HG03045 (cell line): ENCODE data around the gene SLC38A10.

ENCODE experiments used
- ATAC-seq: cut with Tn5 transposase; IDR thresholded peaks from one replicate; pipeline ENCODE4 v1.9.1; 2021; ENCODE audit warnings: mild to moderate bottlenecking, moderate library complexity; ENCODE audit not compliant: unreplicated experiment

Gene SLC38A10

DNA sequence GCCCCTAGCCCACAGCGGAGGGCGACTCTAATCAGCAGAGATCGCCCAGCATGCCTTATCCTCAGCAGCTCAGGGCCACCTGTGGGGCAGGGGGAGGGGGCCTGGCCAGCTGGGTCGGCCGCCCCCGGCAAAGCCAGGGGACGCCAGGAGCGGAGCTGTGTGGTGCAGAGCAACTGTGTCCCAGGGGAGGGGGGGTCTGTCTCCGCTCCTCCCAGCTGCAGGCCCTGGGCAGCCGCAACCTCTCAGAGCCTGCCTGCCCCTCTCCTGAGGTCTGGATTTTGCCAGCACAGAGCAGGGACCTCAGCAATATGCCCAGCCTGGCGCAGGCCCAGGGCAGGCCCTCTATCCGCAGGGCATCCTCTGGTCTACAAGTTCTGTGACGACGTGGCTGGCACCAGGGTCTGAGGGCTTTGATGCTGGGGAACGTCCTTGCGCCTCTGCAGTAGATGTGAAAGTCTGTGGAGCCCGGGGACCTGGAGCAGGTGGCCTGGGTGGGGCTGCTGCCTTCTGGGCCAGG lies 36.5 kb upstream of the SLC38A10 start:
- no peak for ATAC-seq

DNA sequence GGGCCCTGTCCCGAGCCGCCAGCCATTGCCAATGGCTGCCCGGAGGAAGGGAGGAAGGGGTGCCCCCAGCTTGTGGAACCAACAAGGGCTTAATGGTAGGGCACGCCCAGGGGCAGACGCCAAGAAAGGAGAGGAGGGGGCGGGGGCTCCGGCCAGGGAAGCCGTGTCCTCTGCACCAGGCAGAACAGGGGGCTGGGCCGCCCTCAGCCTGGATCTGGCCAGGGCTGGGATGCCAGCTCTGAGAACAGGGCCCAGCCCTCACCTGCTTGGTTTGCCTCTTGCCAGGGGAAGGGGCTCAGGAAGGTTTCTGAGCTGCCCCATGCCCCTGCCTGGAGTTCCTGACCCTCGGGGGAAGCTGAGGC lies 35.8 kb upstream of the SLC38A10 start:
- no peak for ATAC-seq

DNA sequence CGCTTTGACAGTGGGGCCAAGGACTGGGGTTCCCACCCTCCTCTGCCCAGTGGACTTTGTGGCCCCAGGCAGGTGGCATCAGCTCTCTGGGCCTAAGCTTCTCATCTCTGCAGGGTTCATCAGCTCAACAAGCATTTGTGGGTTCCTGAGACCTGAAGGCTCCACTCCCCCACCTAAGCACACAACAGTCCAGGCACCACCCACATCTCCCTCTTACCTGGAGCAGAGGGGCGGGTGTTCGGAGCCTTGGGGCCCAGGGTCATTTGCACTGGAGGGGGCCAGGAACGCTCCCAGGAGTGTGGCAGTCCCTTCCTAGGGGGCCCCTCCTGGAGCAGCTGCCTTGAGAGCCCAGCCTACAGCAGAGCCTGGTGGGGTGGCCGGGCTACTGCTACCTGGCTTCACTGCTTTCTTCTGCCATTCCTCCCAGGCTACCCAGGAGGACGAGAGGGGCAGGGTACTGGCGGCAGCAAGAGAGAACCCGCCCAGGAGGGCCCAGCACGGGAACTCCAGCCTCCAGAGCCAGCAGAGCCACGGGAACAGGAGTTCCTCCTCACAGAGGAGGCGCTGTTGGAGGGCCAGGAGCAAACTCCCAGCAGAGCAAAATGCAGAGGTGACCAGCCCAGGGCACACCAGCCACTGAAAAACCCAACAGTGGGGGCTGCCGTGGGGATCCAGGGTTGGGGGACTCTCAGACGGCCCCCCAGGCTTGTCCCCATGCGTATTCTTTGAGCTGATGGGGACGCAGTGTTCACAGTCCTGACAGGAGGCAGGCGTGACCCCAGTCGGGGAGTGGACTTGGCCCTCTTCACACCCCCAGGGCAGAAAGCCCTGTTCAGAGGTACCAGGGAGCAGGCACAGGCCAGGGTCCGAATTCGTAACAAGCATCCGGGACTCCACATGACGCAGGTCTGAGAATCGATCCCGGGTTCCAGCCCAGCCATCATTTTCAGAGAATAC lies 35.1 kb upstream of the SLC38A10 start:
- no peak for ATAC-seq

DNA sequence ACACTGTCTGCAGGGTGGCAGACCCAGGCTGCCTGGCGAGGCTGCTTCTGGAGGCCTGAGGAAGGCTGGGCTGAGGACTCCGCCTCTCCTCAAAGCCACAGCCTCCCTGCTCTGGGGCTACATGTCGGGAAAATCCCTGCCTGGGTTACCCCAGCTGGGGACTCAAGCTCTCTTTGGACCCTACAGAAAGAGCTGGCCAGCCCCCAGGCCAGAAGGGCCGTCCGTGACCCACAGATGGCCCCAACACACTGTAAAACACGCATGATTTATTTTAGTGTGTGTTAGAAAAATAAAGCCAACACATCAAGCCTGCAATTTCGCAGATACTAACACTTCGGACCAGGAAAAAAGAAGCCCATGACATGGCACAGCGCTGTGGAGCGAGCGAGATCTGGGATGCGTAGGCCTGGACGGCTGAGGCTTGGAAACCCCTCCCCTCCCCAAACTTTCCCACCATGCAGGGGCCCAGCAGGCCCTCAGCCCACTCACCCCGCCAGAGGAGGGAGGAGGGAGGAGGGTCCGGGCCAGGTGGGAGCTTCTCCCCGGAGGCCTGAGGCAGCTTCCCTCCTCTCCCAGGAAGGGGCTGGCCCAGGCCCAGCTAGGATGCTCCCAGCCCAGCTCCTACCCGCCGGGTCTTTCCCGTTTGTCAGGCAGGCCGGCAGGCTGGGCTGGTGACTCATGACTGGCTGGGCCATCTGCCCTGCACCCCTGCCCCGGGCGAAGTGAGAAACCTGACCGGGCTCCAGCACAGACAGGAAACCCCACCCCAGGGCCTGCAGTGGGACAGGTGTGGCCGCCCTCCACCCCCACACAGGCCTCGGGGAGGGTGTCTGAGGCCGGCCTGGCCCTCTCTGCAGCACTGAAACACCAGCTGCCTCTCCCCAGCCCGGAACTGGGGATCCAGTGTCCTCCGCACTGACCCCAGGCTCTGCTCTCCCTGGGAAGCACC lies 34.1 kb upstream of the SLC38A10 start:
- ATAC-seq: no peak

DNA sequence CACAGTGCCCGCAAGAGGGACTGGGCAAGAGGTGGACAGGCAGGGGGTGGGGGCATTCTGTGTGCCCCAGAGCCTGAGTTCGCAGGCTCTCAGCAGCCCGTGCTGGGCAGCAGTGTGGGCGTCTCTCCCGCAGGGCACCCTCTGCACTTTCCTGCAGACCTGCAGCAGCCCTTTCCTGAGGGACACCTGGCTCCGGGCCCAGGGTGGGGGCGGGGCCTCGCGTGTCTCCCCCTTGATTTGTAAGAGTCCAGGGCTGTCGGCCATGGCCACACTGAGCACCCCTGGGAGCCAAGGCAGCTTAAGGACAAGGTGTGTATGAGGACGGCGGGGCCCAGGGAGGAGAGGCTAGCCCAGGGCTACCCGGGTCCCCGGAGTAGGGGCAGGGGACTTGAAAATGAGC lies 33.4 kb upstream of the SLC38A10 start:
- no peak for ATAC-seq

DNA sequence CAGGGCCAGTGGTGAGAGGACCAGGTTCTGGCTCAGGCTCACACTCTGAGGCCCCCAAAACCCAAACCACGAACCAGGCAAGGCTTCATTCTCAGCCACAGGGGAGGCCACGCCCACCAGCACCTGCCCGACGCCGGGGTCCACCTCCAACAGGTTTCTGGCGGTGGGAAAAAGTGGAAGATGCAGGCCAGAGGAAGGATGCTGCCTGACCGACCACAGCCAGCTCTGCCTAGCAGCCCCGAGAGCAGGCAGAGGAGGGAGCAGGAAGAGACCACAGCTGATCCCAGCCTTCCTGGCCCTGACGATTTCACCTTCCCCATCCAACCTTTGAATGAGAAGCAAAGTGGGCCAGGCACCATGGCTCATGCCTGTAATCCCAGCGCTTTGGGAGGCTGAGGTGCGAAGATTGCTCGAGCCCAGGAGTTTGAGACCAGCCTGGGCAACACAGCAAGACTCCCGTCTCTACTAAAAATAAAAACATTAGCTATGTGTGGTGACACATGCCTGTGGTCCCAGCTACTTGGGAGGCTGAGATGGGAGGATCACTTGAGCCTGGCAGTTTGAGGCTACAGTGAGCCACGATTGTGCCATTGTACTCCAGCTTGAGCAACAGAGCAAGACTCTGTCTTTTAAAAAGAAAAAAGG lies 30.7 kb upstream of the SLC38A10 start:
- no peak for ATAC-seq

DNA sequence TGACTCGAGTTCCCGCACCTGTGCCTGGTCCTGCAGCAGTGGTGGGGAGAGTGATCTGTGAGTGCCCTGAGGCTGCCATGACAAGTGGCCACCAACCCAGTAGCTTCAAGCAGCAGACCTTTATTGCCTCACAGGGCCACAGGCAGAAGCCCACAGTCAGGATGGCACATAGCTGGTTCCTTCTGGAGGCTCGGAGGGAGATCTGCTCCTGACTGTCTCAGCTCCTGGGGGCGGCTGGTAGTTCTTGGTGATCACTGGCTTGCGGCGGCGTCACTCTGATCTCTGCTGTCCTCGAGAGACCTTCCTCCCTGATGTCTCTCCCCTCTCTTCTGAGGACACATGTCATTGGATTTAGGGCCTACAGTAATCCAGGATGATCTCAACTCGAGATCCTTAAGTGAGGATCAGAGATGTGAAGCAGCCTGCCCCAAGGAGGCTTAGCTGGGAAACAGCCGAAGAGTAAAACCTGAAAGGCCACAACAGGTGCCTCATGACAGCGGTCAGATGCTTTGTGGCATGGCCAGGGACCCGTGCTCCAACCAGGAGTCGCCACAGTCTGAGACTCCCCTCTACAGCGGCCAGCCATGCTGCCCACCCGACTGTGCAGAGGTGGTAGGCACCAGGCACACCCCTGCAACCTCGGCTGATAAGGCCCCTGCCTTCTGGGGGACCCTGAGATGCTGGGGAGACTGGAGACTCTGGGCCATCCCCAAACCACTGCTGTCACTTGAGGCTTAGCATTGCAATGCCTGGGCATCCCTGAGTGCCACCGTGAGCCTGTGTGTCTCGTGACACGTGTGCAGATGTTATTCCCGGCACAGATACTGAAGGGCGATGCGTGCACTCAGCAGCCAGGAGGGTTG lies 30.0 kb upstream of the SLC38A10 start:
- ATAC-seq: no peak

DNA sequence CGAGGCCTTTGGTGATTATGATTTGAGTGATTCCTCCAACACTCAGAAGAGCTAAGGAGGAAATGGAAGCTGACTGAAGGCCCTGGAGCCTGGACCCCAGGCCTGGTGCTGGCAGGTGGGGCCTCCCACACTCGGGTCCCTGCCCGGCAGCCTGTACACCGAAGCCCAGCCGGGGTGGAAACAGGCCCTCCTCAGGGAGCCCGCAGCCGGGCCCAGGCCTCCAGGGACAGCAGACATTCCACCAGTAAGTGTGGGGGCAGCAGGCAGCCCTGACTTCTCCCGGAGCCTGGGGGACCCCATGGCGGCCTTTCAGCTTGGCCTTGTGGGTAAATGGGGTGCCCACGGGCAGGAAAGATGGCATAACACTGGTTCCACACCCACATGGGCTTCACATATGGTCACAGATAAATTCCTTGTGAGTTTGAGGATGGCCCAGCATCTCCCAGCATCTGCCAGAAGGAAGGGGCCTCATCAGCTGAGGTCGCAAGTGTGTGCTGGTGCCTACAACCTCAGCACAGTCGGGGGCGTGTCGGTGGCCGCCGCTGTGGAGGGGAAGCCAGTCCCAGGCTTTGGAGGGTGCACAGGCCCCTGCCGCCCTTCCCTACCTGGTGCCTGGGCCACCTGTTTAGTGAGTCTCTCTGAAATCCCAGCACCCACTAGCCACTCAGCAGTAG lies 29.2 kb upstream of the SLC38A10 start:
- no peak for ATAC-seq

DNA sequence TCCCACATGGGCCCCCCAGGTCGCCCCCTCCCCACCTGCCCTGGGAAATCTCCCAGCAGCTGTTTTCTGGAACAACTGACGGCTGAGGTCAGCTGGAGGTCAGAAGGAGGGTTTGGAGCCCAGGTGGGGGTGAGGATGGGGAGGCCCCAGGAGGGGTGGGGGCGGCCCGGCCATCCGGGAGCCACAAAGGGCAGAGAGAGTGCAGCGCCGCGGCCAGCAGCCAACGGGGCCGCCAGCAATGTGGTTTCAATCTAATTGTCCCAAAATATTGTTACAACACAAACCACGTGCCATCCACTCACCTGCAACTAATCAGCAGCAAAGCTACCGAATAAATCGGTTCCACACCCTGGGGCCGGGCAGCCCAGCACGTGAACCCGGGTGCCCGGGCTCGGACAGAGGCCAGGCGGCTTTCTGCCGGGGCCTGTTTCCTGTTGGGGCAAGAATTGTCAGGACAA lies 28.3 kb upstream of the SLC38A10 start:
- no peak for ATAC-seq

DNA sequence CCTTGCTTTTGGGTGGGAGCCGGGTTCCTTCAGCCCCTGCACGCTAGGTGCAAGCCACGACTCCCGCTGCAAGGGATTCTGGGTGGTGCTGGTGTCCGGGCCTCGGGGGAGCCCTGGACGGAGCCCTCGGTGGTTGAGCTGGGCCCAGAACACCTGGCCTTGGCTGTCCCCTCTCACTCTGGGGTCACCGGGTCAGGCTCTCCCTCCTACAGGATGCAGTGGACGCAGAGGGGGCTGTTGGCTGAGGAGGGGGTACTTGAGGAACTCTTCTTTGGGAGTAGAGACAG lies 27.9 kb upstream of the SLC38A10 start:
- no peak for ATAC-seq

DNA sequence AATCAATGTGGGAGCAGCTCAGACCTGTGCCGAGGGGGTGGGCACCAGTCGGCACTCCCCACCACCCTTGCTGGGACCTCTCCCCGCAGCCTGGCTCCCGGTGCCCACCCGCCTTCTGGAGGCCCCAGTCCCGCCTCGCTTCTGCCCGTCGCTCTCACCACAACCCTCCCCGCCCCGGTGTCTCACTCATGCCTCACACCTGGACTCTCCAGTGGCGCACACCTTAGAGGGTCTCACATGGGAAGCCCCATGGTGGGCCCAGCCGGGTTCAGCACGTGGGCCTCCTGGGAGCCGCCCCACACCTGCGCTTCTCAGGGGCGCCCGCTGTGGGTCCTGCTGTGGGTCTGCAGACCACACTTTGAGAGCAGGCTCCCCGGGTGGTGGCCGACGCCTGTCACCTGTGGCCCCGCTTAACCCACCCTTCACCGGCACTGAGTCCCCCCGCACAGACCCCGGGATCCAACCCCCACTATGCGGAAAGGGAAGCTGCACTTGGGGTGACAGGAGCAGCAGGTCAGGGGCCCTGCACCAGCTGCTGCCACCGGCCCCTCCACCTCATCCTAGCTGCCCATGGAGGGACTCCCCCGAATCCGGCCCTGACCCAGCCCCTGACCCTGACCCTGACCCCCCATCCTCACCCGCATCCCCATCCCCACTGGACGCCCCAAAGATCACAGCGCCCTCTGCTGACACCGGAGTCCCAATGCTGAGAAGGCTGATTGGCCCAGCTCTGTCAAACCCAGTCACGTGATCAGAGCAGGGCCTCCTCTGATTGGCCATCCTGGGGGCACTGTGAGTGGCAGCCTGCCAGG lies 27.4 kb upstream of the SLC38A10 start:
- ATAC-seq: no peak

DNA sequence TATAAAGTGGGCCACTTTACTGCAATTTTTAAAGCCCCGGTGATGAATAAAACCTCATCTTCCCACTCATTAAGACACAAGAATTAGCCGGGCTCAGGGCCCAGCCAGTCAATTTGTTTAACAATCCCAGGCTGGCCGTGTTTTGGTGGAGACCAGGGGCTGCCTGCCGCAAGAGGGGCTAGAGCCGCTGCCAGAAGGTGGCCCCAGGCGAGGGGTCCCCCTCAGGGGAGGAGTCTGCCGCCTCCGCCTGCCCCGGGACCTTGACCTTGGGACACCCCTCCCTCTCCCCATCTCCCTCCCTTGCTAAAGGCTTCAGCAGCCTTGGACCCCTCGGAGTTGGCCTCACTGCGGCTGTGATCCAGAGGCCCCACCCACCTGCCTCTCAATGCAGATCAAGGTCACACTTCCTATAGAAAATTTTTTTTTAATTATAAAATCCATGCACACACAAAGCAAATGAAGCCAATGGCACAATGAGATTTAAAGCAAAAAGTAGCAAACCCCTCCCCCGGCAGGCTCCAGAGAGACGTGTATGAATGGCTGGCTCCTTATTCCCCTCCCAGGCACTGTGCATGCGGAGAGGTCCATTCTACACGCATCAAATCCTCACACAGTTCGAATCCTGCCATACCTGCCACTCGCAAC lies 23.0 kb upstream of the SLC38A10 start:
- no peak for ATAC-seq

DNA sequence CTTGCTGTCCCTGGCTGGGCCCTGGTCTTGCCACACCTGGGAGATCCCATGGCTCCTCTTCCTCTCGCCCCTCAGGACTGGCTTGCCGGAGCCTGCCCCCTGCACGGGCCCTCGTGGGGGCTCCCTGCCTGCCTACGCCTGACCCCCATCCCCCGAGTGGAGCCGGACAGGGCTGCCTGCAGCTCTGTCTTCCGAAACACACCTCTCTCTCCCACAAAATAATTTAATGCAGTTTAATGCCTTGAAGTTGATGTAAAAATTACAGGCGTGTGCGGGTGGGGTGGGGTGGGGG lies 22.4 kb upstream of the SLC38A10 start:
- no peak for ATAC-seq

DNA sequence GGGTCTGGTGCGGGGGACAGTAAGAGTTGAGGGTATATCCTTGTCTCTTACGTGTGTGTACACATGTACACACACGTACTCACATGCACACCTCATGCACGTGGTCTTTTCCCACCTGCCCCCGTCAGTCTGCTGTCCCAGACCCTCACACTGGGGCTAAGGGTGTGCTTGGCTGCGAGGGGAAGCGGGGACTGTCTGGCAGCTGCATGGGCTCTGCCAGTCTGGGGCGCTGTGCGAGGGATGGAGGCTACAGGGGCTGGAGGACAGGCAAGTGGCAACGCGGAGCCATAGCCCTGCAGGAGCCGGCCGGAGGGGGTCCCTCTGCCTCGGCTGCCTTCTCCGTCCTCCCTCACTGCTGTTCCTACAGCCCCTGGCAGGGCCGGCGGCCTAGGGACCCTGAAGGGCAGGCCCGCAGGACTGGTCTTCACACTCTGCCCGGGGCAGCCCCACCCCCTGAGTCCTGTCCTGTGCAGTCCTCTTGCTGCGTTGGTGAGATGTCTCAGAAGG lies 20.8 kb upstream of the SLC38A10 start:
- no peak for ATAC-seq

DNA sequence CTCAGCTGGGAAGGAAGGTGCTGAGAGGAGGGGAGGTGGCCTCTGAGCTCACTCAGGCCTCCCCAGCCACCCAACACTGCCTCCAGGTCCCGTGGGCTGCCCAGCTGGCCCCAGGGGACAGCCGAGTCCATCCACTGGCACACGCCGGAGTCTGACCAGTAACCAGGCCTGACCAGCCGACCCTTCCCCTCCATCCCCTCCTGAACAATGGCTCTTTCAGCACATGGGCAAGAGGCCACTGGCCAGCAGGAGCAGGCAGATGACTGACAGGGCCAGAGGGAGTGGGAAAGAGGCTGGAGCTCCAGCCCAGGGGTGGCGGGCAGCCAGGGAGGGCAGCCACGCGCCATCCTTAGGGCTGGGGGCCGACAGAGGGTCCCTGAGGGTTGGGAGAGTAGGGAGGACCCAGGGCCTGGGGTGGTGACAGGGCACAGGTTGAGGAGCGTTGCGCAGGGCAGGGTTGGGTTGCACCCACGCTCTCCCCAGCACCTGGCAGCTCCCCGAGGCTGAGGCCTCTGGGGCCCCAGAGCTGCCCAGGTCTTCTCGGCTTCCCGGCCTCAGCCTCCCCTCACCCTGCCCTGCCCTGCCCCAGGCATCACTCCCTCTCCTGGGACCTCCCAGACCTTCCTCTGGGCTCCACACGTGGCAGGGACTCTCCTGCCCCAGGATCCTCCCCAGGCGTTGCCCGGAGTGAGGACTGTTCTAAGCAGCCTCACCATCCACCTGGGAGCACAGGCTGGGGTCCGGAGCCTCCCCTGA lies 20.2 kb upstream of the SLC38A10 start:
- ATAC-seq: no peak

DNA sequence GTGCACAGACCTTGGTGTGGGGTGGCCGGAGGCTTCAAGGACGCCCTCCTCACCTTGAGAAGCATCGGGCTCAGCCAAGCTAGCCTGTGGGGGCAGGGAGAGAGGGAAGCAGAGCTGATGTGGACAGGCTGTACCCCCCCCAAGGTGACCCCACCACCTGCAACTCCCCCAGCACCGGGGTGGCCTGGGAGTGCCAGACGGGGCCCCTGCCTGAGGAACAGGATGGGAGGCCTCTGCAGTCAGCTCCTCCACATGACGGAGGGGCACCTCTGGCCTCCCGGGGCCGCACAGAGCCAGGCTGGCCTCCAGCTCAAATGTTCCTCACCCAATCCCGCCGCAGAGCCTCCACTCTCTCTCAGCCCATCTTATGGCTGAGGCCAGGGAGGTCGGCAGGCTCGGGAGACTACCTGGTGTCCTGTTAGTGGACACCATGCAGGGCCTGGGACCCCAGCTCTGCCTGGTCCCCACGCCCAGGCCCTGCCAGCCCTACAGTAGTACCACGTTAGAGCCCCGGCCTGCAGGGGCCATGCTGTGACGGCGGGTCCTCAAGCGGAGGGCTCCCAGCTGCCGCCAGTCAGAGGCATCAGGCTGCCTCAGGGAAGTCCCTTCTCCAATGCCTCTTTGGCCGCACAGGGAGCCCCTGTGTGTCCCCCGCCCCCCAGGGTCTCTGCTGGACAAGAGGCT lies 19.4 kb upstream of the SLC38A10 start:
- ATAC-seq: no peak

DNA sequence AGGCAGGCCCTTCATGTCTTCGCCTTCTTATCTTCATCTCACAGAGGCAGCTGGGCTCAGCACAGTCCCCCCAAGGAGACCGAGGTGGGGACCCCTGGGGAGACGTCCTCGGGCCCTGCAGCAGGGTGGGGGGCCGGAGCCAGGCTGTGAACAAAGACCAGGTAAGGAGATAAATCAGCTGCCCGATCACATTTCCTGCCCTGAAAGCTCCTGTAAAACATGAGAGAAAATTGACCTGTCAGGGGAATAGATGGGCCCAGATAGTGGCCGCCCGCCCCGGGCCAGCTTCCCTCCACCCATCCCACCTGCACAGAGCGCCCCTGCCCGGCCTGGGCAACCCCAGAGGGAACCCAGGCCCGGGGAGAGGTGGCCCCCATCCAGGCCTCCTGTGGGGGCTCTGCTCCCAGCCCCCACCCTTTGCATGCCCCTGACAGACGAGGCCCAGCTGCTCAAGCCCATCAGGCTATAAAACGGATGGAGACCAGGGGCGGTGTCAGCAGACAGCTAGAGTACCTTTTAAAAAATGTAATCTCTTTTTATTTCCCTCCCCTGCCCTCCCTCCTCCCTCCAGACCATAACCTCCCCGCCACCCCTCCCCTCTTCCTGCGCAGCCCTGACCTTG lies 18.8 kb upstream of the SLC38A10 start:
- ATAC-seq: no peak
